Osteoblast (primary cell): ENCODE measurements around the gene GPR149. TPM values are rescaled to one million over a fixed set of nuclear protein-coding genes. Genes with fewer than 3 reads are reported as not detected.

Experiments
- DNase-seq: peaks from one replicate; pipeline ENCODE4 v3.0.0; 2011; ENCODE audit warnings: low spot score, mixed read lengths; ENCODE audit not compliant: insufficient read length; ENCODE audit errors: missing footprints
- H2AFZ ChIP-seq: 2 replicates; pipeline ENCODE4 v1.6.0; 2011; ENCODE audit warnings: mild to moderate bottlenecking, low read length
- H3K27ac ChIP-seq: 2 replicates; pipeline ENCODE4 v1.5.1; 2011; ENCODE audit warnings: mild to moderate bottlenecking, low read depth, low read length, moderate library complexity
- H3K27me3 ChIP-seq: 2 replicates; pipeline ENCODE4 v1.6.0; 2012; ENCODE audit warnings: mild to moderate bottlenecking, control low read depth, inconsistent platforms, low read length, moderate library complexity; ENCODE audit not compliant: insufficient read depth
- H3K36me3 ChIP-seq: 2 replicates; pipeline ENCODE4 v1.5.1; 2011; ENCODE audit warnings: mild to moderate bottlenecking, low read length, control low read depth, moderate library complexity; ENCODE audit not compliant: insufficient read depth
- H3K4me1 ChIP-seq: 2 replicates; pipeline ENCODE4 v1.5.1; 2011; ENCODE audit warnings: mild to moderate bottlenecking, low read length, control low read depth, moderate library complexity; ENCODE audit not compliant: insufficient read depth
- H3K4me2 ChIP-seq: 2 replicates; pipeline ENCODE4 v1.6.0; 2011; ENCODE audit warnings: mild to moderate bottlenecking, low read length; ENCODE audit not compliant: insufficient read depth
- H3K4me3 ChIP-seq: fragments of 200-600 bp; sonication (generic); 3 replicates; pipeline ENCODE4 v1.5.1; 2012; ENCODE audit warnings: mild to moderate bottlenecking, low read length, inconsistent platforms; ENCODE audit not compliant: insufficient read depth
- H3K79me2 ChIP-seq: 2 replicates; pipeline ENCODE4 v1.6.0; 2012; ENCODE audit warnings: mild to moderate bottlenecking, low read length, control low read depth, inconsistent platforms; ENCODE audit not compliant: insufficient read depth
- H3K9me3 ChIP-seq: 2 replicates; pipeline ENCODE4 v1.5.1; 2011; ENCODE audit warnings: low read depth, low read length, control low read depth
- H4K20me1 ChIP-seq: 2 replicates; pipeline ENCODE4 v1.6.0; 2012; ENCODE audit warnings: mild to moderate bottlenecking, low read length, control low read depth; ENCODE audit not compliant: insufficient read depth
- CTCF ChIP-seq: IDR thresholded peaks from 2 replicates; pipeline ENCODE4 v1.5.1; 2011; ENCODE audit warnings: mild to moderate bottlenecking, low read depth, low read length, moderate library complexity; ENCODE audit errors: extremely low read depth
- total RNA-seq: library from RNA; depleted of rRNA; stranded (reverse); fragments of >200 nt; gene quantifications from 2 replicates; pipeline ENCODE4 v1.2.3, GENCODE V29; 2012

Gene GPR149
- total RNA-seq, 1 donor: not detected

DNA sequence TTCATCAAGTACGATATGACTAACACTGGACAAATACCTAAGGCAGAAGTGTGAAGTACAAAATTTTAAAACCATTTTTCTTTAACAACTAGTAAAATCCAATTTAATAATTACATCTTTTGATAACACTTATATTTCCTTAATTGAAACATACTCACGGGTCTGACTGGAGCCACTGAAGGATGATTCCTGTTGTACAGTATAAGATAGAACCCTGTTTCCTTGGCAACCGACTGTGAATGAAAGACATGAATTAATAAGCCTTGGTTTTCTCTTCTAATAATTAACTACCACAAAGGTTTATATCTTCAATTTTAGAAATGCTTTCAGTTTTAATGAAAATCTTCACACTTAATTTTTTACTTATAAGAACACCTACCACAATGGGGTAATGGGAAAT is 125.1 kb downstream of the GPR149 start:
- Histone ChIP-seq H3K4me2 (no peak overlapping the region), H3K4me1 (peaks cover 5% of the 10 kb centered on the region), H3K4me3 (no peak overlapping the region), H3K36me3 (peaks cover 67% of the 10 kb centered on the region), H3K9me3 (no peaks in the 10 kb centered on the region), H4K20me1 (peaks cover 1% of the 10 kb centered on the region), H3K79me2 (peaks cover 16% of the 10 kb centered on the region), H2AFZ (no peak overlapping the region), H3K27ac (peak overlapping the region; percentile 46), H3K27me3 (no peaks in the 10 kb centered on the region)
- no peak for TF ChIP-seq CTCF
- DNase-seq: no peak

GRCh38 chr3:154304116-154304786 is 125.7 kb downstream of the GPR149 start:
- DNase-seq: peak; percentile 58
- Histone ChIP-seq H3K27ac (peak overlapping the region; percentile 46), H3K4me2 (no peak overlapping the region)

GRCh38 chr3:154301561-154301960 is 128.4 kb downstream of the GPR149 start:
- no peaks in the 10 kb centered on the region for H3K9me3 ChIP-seq
- peaks cover 5% of the 10 kb centered on the region for H3K4me1 ChIP-seq
- no peak for TF ChIP-seq CTCF
- H2AFZ ChIP-seq: no peak overlapping the region
- H3K4me3 ChIP-seq: no peak overlapping the region
- H4K20me1 ChIP-seq: no peaks in the 10 kb centered on the region
- DNase-seq: no peak
- no peak overlapping the region for H3K27ac ChIP-seq
- no peaks in the 10 kb centered on the region for H3K79me2 ChIP-seq
- H3K4me2 ChIP-seq: no peak overlapping the region
- no peaks in the 10 kb centered on the region for H3K27me3 ChIP-seq
- H3K36me3 ChIP-seq: peaks cover 59% of the 10 kb centered on the region

More at GRCh38 chr3:154304116-154304786, 125.7 kb downstream of the GPR149 start:
- Histone ChIP-seq H3K27me3 (no peaks in the 10 kb centered on the region), H3K36me3 (peaks cover 71% of the 10 kb centered on the region), H3K4me3 (no peak overlapping the region), H3K9me3 (no peaks in the 10 kb centered on the region), H2AFZ (no peak overlapping the region), H3K4me1 (peaks cover 5% of the 10 kb centered on the region), H3K79me2 (peaks cover 16% of the 10 kb centered on the region), H4K20me1 (no peaks in the 10 kb centered on the region)
- TF ChIP-seq CTCF: no peak

DNA sequence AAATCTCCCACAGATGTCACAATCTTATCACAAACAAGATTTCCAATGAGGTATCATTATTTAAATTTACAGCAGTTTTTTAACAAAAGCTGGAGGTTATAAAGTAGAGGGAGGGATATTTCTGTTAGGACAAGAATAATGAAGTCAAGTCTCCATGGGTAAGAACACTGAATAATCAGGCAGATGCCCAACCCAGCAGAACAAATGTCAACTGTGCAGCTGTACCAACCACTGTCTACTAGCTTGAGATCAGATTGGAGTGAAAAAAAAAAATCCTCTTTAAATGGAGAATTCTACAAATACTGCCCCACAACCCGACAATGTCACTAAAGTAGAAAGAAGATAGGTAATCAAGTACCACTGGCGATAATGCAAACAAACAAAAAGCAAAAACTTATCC is 136.0 kb downstream of the GPR149 start:
- Histone ChIP-seq H2AFZ (no peak overlapping the region), H4K20me1 (no peaks in the 10 kb centered on the region), H3K9me3 (no peaks in the 10 kb centered on the region), H3K4me3 (no peak overlapping the region), H3K27ac (no peak overlapping the region), H3K4me2 (no peak overlapping the region), H3K36me3 (peaks cover 48% of the 10 kb centered on the region), H3K4me1 (no peaks in the 10 kb centered on the region), H3K27me3 (no peaks in the 10 kb centered on the region), H3K79me2 (no peaks in the 10 kb centered on the region)
- no peak for DNase-seq
- TF ChIP-seq CTCF: no peak
